ENCODE results near the gene TMEM132C. TPM values are rescaled to one million over a fixed set of nuclear protein-coding genes. Genes with fewer than 3 reads are reported as not detected.

TMEM132C gene
- total and polyA plus RNA-seq, 2 of the 8 experiments (the other 6 are each of a cell fraction or from before 2014, with no cell fraction given): 0.23 to 0.76 TPM

DNA sequence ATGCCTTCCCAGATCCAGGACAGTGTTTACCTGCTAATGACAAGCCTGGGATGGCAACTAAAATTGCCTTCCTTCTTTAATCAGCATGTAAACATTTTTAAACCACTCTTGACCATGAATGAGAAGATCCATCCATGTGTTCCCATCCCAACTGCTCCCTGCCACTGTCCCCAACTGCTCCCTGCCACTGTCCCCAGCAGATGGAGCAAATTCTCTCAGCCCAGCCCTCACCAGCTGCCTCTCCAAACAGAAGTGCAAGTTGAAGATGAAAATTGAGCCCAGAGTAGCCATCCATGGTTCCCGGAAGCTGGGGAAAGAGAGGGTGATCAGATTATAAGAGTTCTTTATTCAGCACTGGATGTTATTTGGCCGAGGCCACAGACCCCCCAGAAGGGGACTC, 423.7 kb downstream of the TMEM132C start:
- Histone ChIP-seq H3K4me2 (ENCODE audit: insufficient read depth in 1 of 2, low read depth in 2 of 2, low read length in 2 of 2) (no peak overlapping the region), H3K23ac (ENCODE audit: insufficient read length) (no peak overlapping the region)
- CTCF ChIA-PET (ENCODE audit: partially characterized antibody): interaction anchor here (1.0 to 1.5 kb wide), 3 partner anchors 10 to 76 kb away, joined by 3 to 4 read pairs (median 3); no protein-coding TSS in a partner anchor

More for the DNA sequence above, 423.7 kb downstream of the TMEM132C start:
- H4K5ac ChIP-seq (ENCODE audit: insufficient read length, low read depth, low read length): no peak overlapping the region
- no peaks in the 10 kb centered on the region for H3K36me3 ChIP-seq (ENCODE audit: control insufficient read depth in 2 of 4, insufficient read depth in 4 of 4, low read length in 3 of 4)
- no peak overlapping the region for H3K14ac ChIP-seq (ENCODE audit: insufficient read length)
- no peaks in the 10 kb centered on the region for H3K79me2 ChIP-seq (ENCODE audit: control insufficient read depth in 1 of 2, insufficient read depth in 2 of 2, low read length in 2 of 2)
- H4K20me1 ChIP-seq (replicated peaks in 1 of 2; ENCODE audit: control insufficient read depth in 1 of 2, insufficient read depth in 2 of 2, low read length in 2 of 2): peaks cover 0 to 5% of the 10 kb centered on the region in 2 experiments
- H2BK5ac ChIP-seq (ENCODE audit: low read depth, low read length): no peak overlapping the region
- H3K23me2 ChIP-seq (ENCODE audit: low read depth, low read length): no peaks in the 10 kb centered on the region; the same call in 1 of the 2 replicates
- H4K8ac ChIP-seq (ENCODE audit: extremely low read depth, insufficient read depth, low read length): no peak overlapping the region
- DNase-seq (ENCODE audit: low read depth in 1 of 2, low spot score in 2 of 2): no peak
- WGBS, 2 experiments (ENCODE audit: extremely low coverage in 1 of 2, insufficient coverage in 1 of 2, insufficient read length in 1 of 2, insufficient replicate concordance in 2 of 2, low coverage in 1 of 2, low lambda C conversion rate in 2 of 2, missing lambda C conversion rate in 1 of 2): 85% methylated on average over 2 of the region's 2 CpGs; no CpG with 5 or more reads in 1 of the 2 experiments
- TF ChIP-seq RAD21 (IDR thresholded peaks at IDR 0.05 in 1 of 2, conservative IDR thresholded peaks at IDR 0.05 in 1 of 2; ENCODE audit: low read depth in 2 of 2, low read length in 2 of 2) (0 out of 4 replicates have a peak, but pooled peaks of 1 of the 2 experiments have one; percentile 14), ZNF274 (IDR thresholded peaks at IDR 0.05; ENCODE audit: borderline replicate concordance, extremely low read depth, low read length) (no peak)
- no peaks in the 10 kb centered on the region for H3K4me1 ChIP-seq (replicated peaks in 1 of 4; ENCODE audit: control insufficient read depth in 3 of 4, insufficient read depth in 4 of 4, low read length in 3 of 4)
- POLR2A ChIA-PET (ENCODE audit: partially characterized antibody): no interaction called here
- H3K27ac ChIP-seq (ENCODE audit: low read depth, low read length): no peak overlapping the region
- H2AK5ac ChIP-seq (ENCODE audit: low read depth, low read length): no peak overlapping the region
- no peak overlapping the region for H2BK120ac ChIP-seq (replicated peaks; ENCODE audit: low read depth, low read length)
- no peak for FAIRE-seq
- H3K79me1 ChIP-seq (ENCODE audit: low read depth, low read length): no peaks in the 10 kb centered on the region
- no peak overlapping the region for H2BK15ac ChIP-seq (ENCODE audit: low read length)
- H4K91ac ChIP-seq (replicated peaks; ENCODE audit: insufficient read length, low read length): no peak overlapping the region
- no peak overlapping the region for H2BK20ac ChIP-seq (ENCODE audit: low read length)
- no peaks in the 10 kb centered on the region for H3K27me3 ChIP-seq (replicated peaks in 1 of 4; ENCODE audit: control insufficient read depth in 3 of 4, extremely low read depth in 1 of 4, insufficient read depth in 3 of 4, low read length in 3 of 4)
- H3K4ac ChIP-seq (replicated peaks; ENCODE audit: insufficient read length, low read depth, low read length): no peak overlapping the region
- no peak overlapping the region for H2AFZ ChIP-seq (ENCODE audit: low read length)
- no peak overlapping the region for H3K18ac ChIP-seq (ENCODE audit: extremely low read depth, low read length)
- no peak overlapping the region for H3K4me3 ChIP-seq (ENCODE audit: extremely low read depth in 1 of 4, insufficient read depth in 2 of 4, low read depth in 3 of 4, low read length in 4 of 4)
- no peak overlapping the region for H3K56ac ChIP-seq (replicated peaks; ENCODE audit: insufficient read length, low read depth, low read length)
- H3K9ac ChIP-seq (replicated peaks in 1 of 4; ENCODE audit: extremely low read depth in 1 of 4, low read depth in 3 of 4, low read length in 3 of 4): no peak overlapping the region
- H3K9me3 ChIP-seq (ENCODE audit: insufficient read depth in 2 of 2, low read depth in 1 of 2, low read length in 1 of 2): no peaks in the 10 kb centered on the region; a peak in 1 of 4 replicates
- no peak overlapping the region for H2BK12ac ChIP-seq (ENCODE audit: low read depth, low read length)
